ENCODE data around the gene GSG1L.

GSG1L gene

GRCh38 chr16:27740496-27741201, 322.9 kb downstream of the GSG1L start:
- TF ChIP-seq ZNF384 (IDR thresholded peaks at IDR 0.05) (no peak), CTBP1 (IDR thresholded peaks at IDR 0.05; ENCODE audit: borderline replicate concordance) (no peak), SP1 (IDR thresholded peaks at IDR 0.05) (no peak), L3MBTL2 (conservative IDR thresholded peaks at IDR 0.05) (no peak), ARNT (IDR thresholded peaks at IDR 0.05) (no peak), ELF4 (IDR thresholded peaks at IDR 0.05) (no peak), FOXA1 (IDR thresholded peaks at IDR 0.05) (no peak), FOXK2 (IDR thresholded peaks at IDR 0.05) (no peak)
- POLR2A ChIA-PET, result no interaction called here
- DNase-seq (ENCODE audit: extremely low spot score), result no peak
- CTCF ChIA-PET, result no interaction called here

- ChIA-PET POLR2A (no interaction called here), CTCF (no interaction called here)
- no peak for DNase-seq (ENCODE audit: extremely low spot score)
- TF ChIP-seq ARNT (IDR thresholded peaks at IDR 0.05) (no peak), NFRKB (IDR thresholded peaks at IDR 0.05) (no peak), ELF4 (IDR thresholded peaks at IDR 0.05) (no peak), HDGF (IDR thresholded peaks at IDR 0.05; ENCODE audit: borderline replicate concordance) (no peak), BHLHE40 (IDR thresholded peaks at IDR 0.05; ENCODE audit: borderline replicate concordance) (no peak), CTBP1 (IDR thresholded peaks at IDR 0.05; ENCODE audit: borderline replicate concordance) (no peak), SUZ12 (IDR thresholded peaks at IDR 0.05) (no peak)
These were observed 323.7 kb downstream of the GSG1L start for GRCh38 chr16:27739606-27740357.

- no peak for DNase-seq (ENCODE audit: extremely low spot score)
- CTCF ChIA-PET, result no interaction called here
- POLR2A ChIA-PET, result no interaction called here
- TF ChIP-seq BHLHE40 (IDR thresholded peaks at IDR 0.05; ENCODE audit: borderline replicate concordance) (no peak), FOXK2 (IDR thresholded peaks at IDR 0.05) (no peak), LEF1 (IDR thresholded peaks at IDR 0.05; ENCODE audit: borderline replicate concordance) (no peak), NFRKB (IDR thresholded peaks at IDR 0.05) (no peak), L3MBTL2 (conservative IDR thresholded peaks at IDR 0.05) (no peak), ELF4 (IDR thresholded peaks at IDR 0.05) (no peak), FOXA1 (IDR thresholded peaks at IDR 0.05) (no peak)
These were observed 324.9 kb downstream of the GSG1L start for GRCh38 chr16:27738596-27738995.
